Neural cell (in vitro differentiated cells): ENCODE data around the gene GALNT4. TPM values are rescaled to one million over a fixed set of nuclear protein-coding genes. Genes with fewer than 3 reads are reported as not detected.

Experiments used
- H2AFZ ChIP-seq: fragments of 200-600, 300-800 bp; sonication (generic), shearing (Covaris generic); 2 replicates; pipeline ENCODE4 v1.6.0; 2014; ENCODE audit warnings: low read depth, mild to moderate bottlenecking, antibody characterized with exemption, low read length, moderate library complexity
- H3F3A ChIP-seq: fragments of 200-600 bp; shearing (Covaris generic); 2 replicates; pipeline ENCODE4 v1.6.1; 2016; ENCODE audit warnings: mild to moderate bottlenecking, moderate library complexity, mixed read lengths, antibody characterized with exemption, low read length; ENCODE audit not compliant: insufficient read depth, poor library complexity, severe bottlenecking
- H3K27ac ChIP-seq: fragments of 200-600, 300-800 bp; sonication (generic), shearing (Covaris generic); 2 replicates; pipeline ENCODE4 v1.5.1; 2014; ENCODE audit warnings: mild to moderate bottlenecking, low read length, moderate library complexity
- H3K27me3 ChIP-seq: fragments of 300-800, 200-600 bp; sonication (generic), shearing (Covaris generic); 2 replicates; pipeline ENCODE4 v1.6.0; 2014; ENCODE audit warnings: mild to moderate bottlenecking, low read depth, low read length, moderate library complexity; ENCODE audit not compliant: insufficient read depth
- H3K36me3 ChIP-seq: fragments of 300-800, 200-600 bp; sonication (generic), shearing (Covaris generic); 2 replicates; pipeline ENCODE4 v1.5.1; 2014; ENCODE audit warnings: mild to moderate bottlenecking, antibody characterized with exemption, low read length, moderate library complexity; ENCODE audit not compliant: insufficient read depth
- H3K4me2 ChIP-seq: fragments of 300-800, 200-600 bp; sonication (generic), shearing (Covaris generic); 2 replicates; pipeline ENCODE4 v1.6.0; 2014; ENCODE audit warnings: mild to moderate bottlenecking, low read length
- H3K4me3 ChIP-seq: fragments of 300-800, 200-600 bp; sonication (generic), shearing (Covaris generic); 2 replicates; pipeline ENCODE4 v1.5.1; 2014; ENCODE audit warnings: mild to moderate bottlenecking, low read length, moderate library complexity
- H3K79me2 ChIP-seq: fragments of 200-600 bp; shearing (Covaris generic); replicated peaks from 2 replicates; pipeline ENCODE4 v1.6.0; 2014; ENCODE audit warnings: mild to moderate bottlenecking, low read length, moderate library complexity; ENCODE audit not compliant: insufficient read depth
- H3K9ac ChIP-seq: fragments of 300-800, 200-600 bp; sonication (generic), shearing (Covaris generic); 2 replicates; pipeline ENCODE4 v1.6.1; 2016; ENCODE audit warnings: mild to moderate bottlenecking, low read length, mixed read lengths
- H3K9me2 ChIP-seq: fragments of 200-600 bp; shearing (Covaris generic); 2 replicates; pipeline ENCODE4 v1.6.1; 2016; ENCODE audit warnings: mild to moderate bottlenecking, low read length, mixed read lengths; ENCODE audit not compliant: insufficient read depth
- H3K9me3 ChIP-seq: fragments of 200-600, 300-800 bp; sonication (generic), shearing (Covaris generic); 2 replicates; pipeline ENCODE4 v1.6.1; 2016; ENCODE audit warnings: mild to moderate bottlenecking, mixed run types, low read length, moderate library complexity, mixed read lengths
- H4K20me1 ChIP-seq: fragments of 200-600 bp; shearing (Covaris generic); 2 replicates; pipeline ENCODE4 v1.6.1; 2016; ENCODE audit warnings: mild to moderate bottlenecking, mixed run types; ENCODE audit not compliant: insufficient read depth
- CTCF ChIP-seq: fragments of 450-650 bp; IDR thresholded peaks from 2 replicates; pipeline ENCODE4 v1.5.1; 2014; ENCODE audit warnings: antibody characterized with exemption, mild to moderate bottlenecking, moderate library complexity; ENCODE audit not compliant: poor library complexity, severe bottlenecking
- EP300 ChIP-seq: fragments of 450-650 bp; conservative IDR thresholded peaks from 2 replicates; pipeline ENCODE4 v1.6.1; 2014; ENCODE audit warnings: antibody characterized with exemption, mild to moderate bottlenecking, moderate library complexity; ENCODE audit not compliant: poor library complexity, severe bottlenecking
- EZH2 ChIP-seq: fragments of 200-600, 300-800 bp; shearing (Covaris generic), sonication (generic); IDR thresholded peaks from 2 replicates; pipeline ENCODE4 v1.6.1; 2014; ENCODE audit warnings: antibody characterized with exemption, low read length, borderline replicate concordance, mild to moderate bottlenecking; ENCODE audit not compliant: insufficient read depth, poor library complexity, severe bottlenecking
- MXI1 ChIP-seq: fragments of 450-650 bp; conservative IDR thresholded peaks from 2 replicates; pipeline ENCODE4 v1.6.1; 2014; ENCODE audit warnings: antibody characterized with exemption, mild to moderate bottlenecking; ENCODE audit not compliant: poor library complexity, severe bottlenecking
- POLR2AphosphoS5 ChIP-seq: IDR thresholded peaks from 2 replicates; pipeline ENCODE4 v1.6.1; 2012
- RAD21 ChIP-seq: fragments of 450-650 bp; conservative IDR thresholded peaks from 2 replicates; pipeline ENCODE4 v1.6.1; 2014; ENCODE audit warnings: antibody characterized with exemption, mild to moderate bottlenecking, moderate library complexity
- REST ChIP-seq: IDR thresholded peaks from 2 replicates; pipeline ENCODE4 v1.6.1; 2012; ENCODE audit warnings: borderline replicate concordance
- SMC3 ChIP-seq: fragments of 450-650 bp; conservative IDR thresholded peaks from 2 replicates; pipeline ENCODE4 v1.6.1; 2014; ENCODE audit warnings: antibody characterized with exemption, mild to moderate bottlenecking, moderate library complexity; ENCODE audit not compliant: poor library complexity
- TAF1 ChIP-seq: IDR thresholded peaks from 2 replicates; pipeline ENCODE4 v1.6.1; 2012; ENCODE audit warnings: low read depth
- polyA plus RNA-seq: library from polyadenylated mRNA; depleted of rRNA; stranded (reverse); fragments of >200 nt; gene quantifications from 2 replicates; pipeline ENCODE4 v1.2.3, GENCODE V29; 2014

Gene GALNT4
- polyA plus RNA-seq, 1 donor from 2014 or later = 0.78 TPM

DNA sequence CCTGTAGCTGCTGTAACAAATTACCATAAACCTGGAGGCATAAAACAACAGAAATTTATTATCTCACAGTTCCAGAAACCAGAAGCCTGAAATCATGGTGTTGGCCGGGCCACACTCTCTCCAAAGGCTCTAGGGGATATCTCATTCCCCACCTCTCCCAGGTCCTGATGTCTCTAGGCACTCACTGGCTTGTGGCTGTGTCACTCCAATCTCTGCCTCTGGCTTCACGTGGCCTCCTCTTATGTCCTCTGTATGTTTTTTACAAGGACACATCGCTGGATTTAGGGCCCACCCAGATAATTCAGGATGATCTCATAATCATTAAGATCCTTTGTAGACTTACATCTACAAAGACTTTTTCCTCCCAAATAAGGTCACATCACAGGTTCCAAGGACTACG is 8.0 kb downstream of the GALNT4 start:
- Histone ChIP-seq H3K27me3 (no peaks in the 10 kb centered on the region), H3F3A (no peaks in the 10 kb centered on the region), H3K4me3 (no peak overlapping the region), H2AFZ (no peak overlapping the region), H3K9me2 (no peaks in the 10 kb centered on the region), H3K79me2 (no peaks in the 10 kb centered on the region), H4K20me1 (peaks cover 2% of the 10 kb centered on the region), H3K4me2 (no peak overlapping the region), H3K36me3 (no peaks in the 10 kb centered on the region), H3K9ac (no peak overlapping the region), H3K9me3 (no peaks in the 10 kb centered on the region), H3K27ac (no peak overlapping the region)
- TF ChIP-seq CTCF (no peak), TAF1 (no peak), POLR2AphosphoS5 (no peak), SMC3 (no peak), EP300 (no peak), RAD21 (no peak), REST (no peak), EZH2 (no peak), MXI1 (no peak)

GRCh38 chr12:89514751-89515150 is 9.8 kb downstream of the GALNT4 start:
- Histone ChIP-seq H3K9me2 (no peaks in the 10 kb centered on the region), H3K27me3 (no peaks in the 10 kb centered on the region), H4K20me1 (no peaks in the 10 kb centered on the region), H3K27ac (no peak overlapping the region), H3K36me3 (no peaks in the 10 kb centered on the region), H3F3A (no peaks in the 10 kb centered on the region), H3K4me3 (no peak overlapping the region), H3K4me2 (no peak overlapping the region), H2AFZ (no peak overlapping the region), H3K79me2 (no peaks in the 10 kb centered on the region), H3K9me3 (no peaks in the 10 kb centered on the region), H3K9ac (no peak overlapping the region)
- TF ChIP-seq SMC3 = no peak
- TF ChIP-seq TAF1 = no peak
- TF ChIP-seq REST = no peak
- no peak for TF ChIP-seq POLR2AphosphoS5
- no peak for TF ChIP-seq MXI1
- no peak for TF ChIP-seq EZH2
- TF ChIP-seq EP300 = no peak
